Tibial nerve (tissue), 4 donors: Measurements from ENCODE around the gene HSPA13. TPM values are rescaled to one million over a fixed set of nuclear protein-coding genes. Genes with fewer than 3 reads are reported as not detected.

Experiments
- total RNA-seq, 4 donors: library from RNA; depleted of rRNA; stranded (reverse); fragments of >200 nt; gene quantifications; one replicate each; pipeline ENCODE4 v1.1.0, GENCODE V29; 2016

The HSPA13 gene
- total RNA-seq, 4 donors from 2014 or later: 19.4 to 32.4 (median 30.4) TPM

Other genes with a start within 250 kb of the HSPA13 start
- 1 to 10 TPM in 1 of 4 donors, not detected in 3; 2.1 TPM for gene LIPI, start 172.2 kb downstream of the HSPA13 start, total RNA-seq
- gene RBM11, start 167.0 kb downstream of the HSPA13 start, total RNA-seq: 10 to 100 TPM in 3 of 4 donors, 1 to 10 TPM in 1; 8.8 to 28.5 (median 13.0) TPM
- gene SAMSN1, start 163.2 kb upstream of the HSPA13 start, total RNA-seq: 10 to 100 TPM in 2 of 4 donors, 1 to 10 TPM in 2; 2.9 to 13.5 (median 7.6) TPM